ENCODE measurements around the gene CA10. TPM values are rescaled to one million over a fixed set of nuclear protein-coding genes. Genes with fewer than 3 reads are reported as not detected.

The CA10 gene
- total RNA-seq, 1 donor from 2014 or later = 1.3 TPM

- no peaks in the 10 kb centered on the region for H3K36me3 Mint-ChIP-seq (ENCODE audit: unreplicated experiment)
These were observed 497.1 kb downstream of the CA10 start for GRCh38 chr17:51661403-51661802.

GRCh38 chr17:51660266-51660665, 498.2 kb downstream of the CA10 start:
- no peak overlapping the region for H3K4me3 Mint-ChIP-seq (ENCODE audit: unreplicated experiment)
- H3K36me3 Mint-ChIP-seq (ENCODE audit: unreplicated experiment) = no peaks in the 10 kb centered on the region
- no peaks in the 10 kb centered on the region for H3K4me1 Mint-ChIP-seq (ENCODE audit: low read depth, unreplicated experiment)
- H3K9me3 Mint-ChIP-seq (ENCODE audit: unreplicated experiment) = no peaks in the 10 kb centered on the region
- DNase-seq = no peak
- TF ChIP-seq, protein P1, sequence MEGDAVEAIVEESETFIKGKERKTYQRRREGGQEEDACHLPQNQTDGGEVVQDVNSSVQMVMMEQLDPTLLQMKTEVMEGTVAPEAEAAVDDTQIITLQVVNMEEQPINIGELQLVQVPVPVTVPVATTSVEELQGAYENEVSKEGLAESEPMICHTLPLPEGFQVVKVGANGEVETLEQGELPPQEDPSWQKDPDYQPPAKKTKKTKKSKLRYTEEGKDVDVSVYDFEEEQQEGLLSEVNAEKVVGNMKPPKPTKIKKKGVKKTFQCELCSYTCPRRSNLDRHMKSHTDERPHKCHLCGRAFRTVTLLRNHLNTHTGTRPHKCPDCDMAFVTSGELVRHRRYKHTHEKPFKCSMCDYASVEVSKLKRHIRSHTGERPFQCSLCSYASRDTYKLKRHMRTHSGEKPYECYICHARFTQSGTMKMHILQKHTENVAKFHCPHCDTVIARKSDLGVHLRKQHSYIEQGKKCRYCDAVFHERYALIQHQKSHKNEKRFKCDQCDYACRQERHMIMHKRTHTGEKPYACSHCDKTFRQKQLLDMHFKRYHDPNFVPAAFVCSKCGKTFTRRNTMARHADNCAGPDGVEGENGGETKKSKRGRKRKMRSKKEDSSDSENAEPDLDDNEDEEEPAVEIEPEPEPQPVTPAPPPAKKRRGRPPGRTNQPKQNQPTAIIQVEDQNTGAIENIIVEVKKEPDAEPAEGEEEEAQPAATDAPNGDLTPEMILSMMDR (IDR thresholded peaks at IDR 0.05; ENCODE audit: partially characterized antibody, unreplicated experiment) = no peak
- no peak overlapping the region for H3K27ac Mint-ChIP-seq (ENCODE audit: unreplicated experiment)
- H3K27me3 Mint-ChIP-seq (ENCODE audit: unreplicated experiment) = no peaks in the 10 kb centered on the region

More at GRCh38 chr17:51661403-51661802, 497.1 kb downstream of the CA10 start:
- TF ChIP-seq, protein P1 (IDR thresholded peaks at IDR 0.05; ENCODE audit: partially characterized antibody, unreplicated experiment) = no peak
- Mint-ChIP-seq H3K4me1 (ENCODE audit: low read depth, unreplicated experiment) (no peaks in the 10 kb centered on the region), H3K9me3 (ENCODE audit: unreplicated experiment) (no peaks in the 10 kb centered on the region), H3K27ac (ENCODE audit: unreplicated experiment) (no peak overlapping the region), H3K27me3 (ENCODE audit: unreplicated experiment) (no peaks in the 10 kb centered on the region), H3K4me3 (ENCODE audit: unreplicated experiment) (no peak overlapping the region)
- DNase-seq = no peak

- peaks cover 12% of the 10 kb centered on the region for H3K4me1 Mint-ChIP-seq (ENCODE audit: low read depth, unreplicated experiment)
- TF ChIP-seq, protein P1 (IDR thresholded peaks at IDR 0.05; ENCODE audit: partially characterized antibody, unreplicated experiment) = no peak
- H3K4me3 Mint-ChIP-seq (ENCODE audit: unreplicated experiment) = no peak overlapping the region
- no peak overlapping the region for H3K27ac Mint-ChIP-seq (ENCODE audit: unreplicated experiment)
- H3K27me3 Mint-ChIP-seq (ENCODE audit: unreplicated experiment) = no peaks in the 10 kb centered on the region
- no peaks in the 10 kb centered on the region for H3K36me3 Mint-ChIP-seq (ENCODE audit: unreplicated experiment)
- peaks cover 2% of the 10 kb centered on the region for H3K9me3 Mint-ChIP-seq (ENCODE audit: unreplicated experiment)
- DNase-seq = no peak
These were observed 501.3 kb downstream of the CA10 start for GRCh38 chr17:51657224-51657623.

- Mint-ChIP-seq H3K9me3 (ENCODE audit: unreplicated experiment) (peaks cover 2% of the 10 kb centered on the region), H3K27me3 (ENCODE audit: unreplicated experiment) (peaks cover 4% of the 10 kb centered on the region), H3K27ac (ENCODE audit: unreplicated experiment) (no peak overlapping the region), H3K4me3 (ENCODE audit: unreplicated experiment) (no peak overlapping the region), H3K36me3 (ENCODE audit: unreplicated experiment) (no peaks in the 10 kb centered on the region), H3K4me1 (ENCODE audit: low read depth, unreplicated experiment) (peaks cover 12% of the 10 kb centered on the region)
- DNase-seq = peak; percentile 45
- TF ChIP-seq, protein P1 (IDR thresholded peaks at IDR 0.05; ENCODE audit: partially characterized antibody, unreplicated experiment) = peak; percentile 19
These were observed 504.6 kb downstream of the CA10 start for GRCh38 chr17:51653878-51654277.

DNA sequence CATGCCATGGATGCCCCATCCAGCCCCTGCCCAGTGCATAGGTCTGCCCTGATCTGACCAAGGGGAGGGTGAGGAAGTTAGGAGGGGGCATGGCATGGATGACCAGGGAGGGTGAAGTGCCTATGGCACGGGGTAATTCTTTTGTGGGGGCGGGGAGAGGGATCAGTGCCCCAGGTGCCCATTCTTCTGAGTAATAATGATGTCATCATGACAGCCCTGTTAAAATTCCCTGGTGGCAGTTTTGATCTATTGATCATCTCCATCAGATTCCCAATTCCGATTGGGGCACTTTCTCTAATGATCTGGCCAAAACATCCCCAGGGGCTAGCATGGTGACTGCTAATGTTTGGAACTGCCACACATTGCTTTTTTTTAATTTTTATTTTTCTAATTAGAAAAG, 506.0 kb downstream of the CA10 start:
- TF ChIP-seq, protein P1 (IDR thresholded peaks at IDR 0.05; ENCODE audit: partially characterized antibody, unreplicated experiment) = no peak
- Mint-ChIP-seq H3K4me3 (ENCODE audit: unreplicated experiment) (peak overlapping the region; percentile 50), H3K27ac (ENCODE audit: unreplicated experiment) (peak overlapping the region; percentile 78), H3K36me3 (ENCODE audit: unreplicated experiment) (no peaks in the 10 kb centered on the region), H3K4me1 (ENCODE audit: low read depth, unreplicated experiment) (peaks cover 18% of the 10 kb centered on the region), H3K9me3 (ENCODE audit: unreplicated experiment) (peaks cover 2% of the 10 kb centered on the region), H3K27me3 (ENCODE audit: unreplicated experiment) (peaks cover 6% of the 10 kb centered on the region)
- peak; percentile 20 for DNase-seq

All from glutamatergic neuron (in vitro differentiated cells).